GM23338 (cell line): Measurements from ENCODE around the gene MTHFD2L. TPM values are rescaled to one million over a fixed set of nuclear protein-coding genes. Genes with fewer than 3 reads are reported as not detected.

ENCODE experiments used
- ATAC-seq: fragments of 200-7000 bp; cut with Tn5 transposase; 3 replicates; pipeline ENCODE4 v1.9.1; 2020
- DNase-seq: peaks from one replicate; pipeline ENCODE4 v3.0.0-alpha.2; 2015; ENCODE audit warnings: low spot score
- H2AFZ ChIP-seq: fragments of 200-600 bp; sonication (generic); 2 replicates; pipeline ENCODE4 v1.8.0; 2016; ENCODE audit warnings: antibody characterized with exemption, mild to moderate bottlenecking, moderate library complexity
- H3F3A ChIP-seq: fragments of 200-600 bp; sonication (generic); replicated peaks from 2 replicates; pipeline ENCODE4 v1.8.0; 2017; ENCODE audit warnings: antibody characterized with exemption, mixed run types, low read depth
- H3K27ac ChIP-seq: fragments of 200-600 bp; sonication (generic); 2 replicates; pipeline ENCODE4 v1.6.1; 2016; ENCODE audit warnings: low read depth
- H3K27me3 ChIP-seq: fragments of 200-600 bp; sonication (generic); 2 replicates; pipeline ENCODE4 v1.8.0; 2016; ENCODE audit warnings: mild to moderate bottlenecking, mixed run types, moderate library complexity; ENCODE audit not compliant: insufficient read depth
- H3K36me3 ChIP-seq: fragments of 200-600 bp; sonication (generic); 2 replicates; pipeline ENCODE4 v1.8.0; 2016; ENCODE audit warnings: mild to moderate bottlenecking; ENCODE audit not compliant: insufficient read depth
- H3K4me1 ChIP-seq: fragments of 200-600 bp; sonication (generic); 2 replicates; pipeline ENCODE4 v1.8.0; 2016; ENCODE audit warnings: mild to moderate bottlenecking, moderate library complexity; ENCODE audit not compliant: insufficient read depth
- H3K4me2 ChIP-seq: fragments of 200-600 bp; sonication (generic); 2 replicates; pipeline ENCODE4 v1.7.1; 2017; ENCODE audit warnings: mixed run types
- H3K4me3 ChIP-seq: fragments of 200-600 bp; sonication (generic); 2 replicates; pipeline ENCODE4 v1.6.1; 2016; ENCODE audit warnings: mixed run types
- H3K79me2 ChIP-seq: fragments of 200-600 bp; sonication (generic); replicated peaks from 2 replicates; pipeline ENCODE4 v1.8.0; 2017; ENCODE audit warnings: mild to moderate bottlenecking; ENCODE audit not compliant: insufficient read depth
- H3K9me2 ChIP-seq: fragments of 200-600 bp; sonication (generic); 2 replicates; pipeline ENCODE4 v1.8.0; 2017; ENCODE audit not compliant: insufficient read depth
- H4K20me1 ChIP-seq: fragments of 200-600 bp; sonication (generic); replicated peaks from 2 replicates; pipeline ENCODE4 v1.8.0; 2017; ENCODE audit warnings: mild to moderate bottlenecking; ENCODE audit not compliant: insufficient read depth
- H3K27ac Mint-ChIP-seq: 2 replicates; pipeline ENCODE4 v1.8.0; 2020; ENCODE audit warnings: inconsistent platforms, mild to moderate bottlenecking, moderate library complexity, mixed read lengths
- H3K27me3 Mint-ChIP-seq: 3 replicates; pipeline ENCODE4 v1.8.0; 2022; ENCODE audit warnings: low read depth, mild to moderate bottlenecking, moderate library complexity, mixed read lengths, inconsistent platforms; ENCODE audit not compliant: insufficient read depth, poor library complexity
- H3K36me3 Mint-ChIP-seq: 3 replicates; pipeline ENCODE4 v1.8.0; 2021; ENCODE audit warnings: low read depth, mild to moderate bottlenecking, inconsistent platforms, moderate library complexity, mixed read lengths
- H3K4me1 Mint-ChIP-seq: 3 replicates; pipeline ENCODE4 v1.8.0; 2020; ENCODE audit warnings: mild to moderate bottlenecking, inconsistent platforms, mixed read lengths
- H3K4me3 Mint-ChIP-seq: 3 replicates; pipeline ENCODE4 v1.8.0; 2021; ENCODE audit warnings: moderate library complexity, mild to moderate bottlenecking, inconsistent platforms, mixed read lengths
- H3K9me3 Mint-ChIP-seq: 3 replicates; pipeline ENCODE4 v1.8.0; 2020; ENCODE audit warnings: moderate library complexity, mild to moderate bottlenecking, inconsistent platforms, mixed read lengths
- CREB1 ChIP-seq: fragments of 250-450 bp; sonication (Bioruptor Pico); IDR thresholded peaks from 2 replicates; pipeline ENCODE4 v1.5.0; 2020; ENCODE audit warnings: low read depth, mild to moderate bottlenecking, moderate library complexity
- CTCF ChIP-seq, 2 experiments: fragments of 200-600 bp in 1 of 2; sonication (generic) in 1 of 2; conservative IDR thresholded peaks; 2 replicates each; pipeline versions ENCODE4 v1.5.1 to v1.6.1; 2016 to 2017; ENCODE audit warnings: antibody characterized with exemption in 2 of 2, low read depth in 2 of 2, mild to moderate bottlenecking in 2 of 2, moderate library complexity in 1 of 2
- ETS1 ChIP-seq: IDR thresholded peaks from 2 replicates; pipeline ENCODE4 v1.6.1; 2016; ENCODE audit warnings: antibody characterized with exemption
- EZH2 ChIP-seq: fragments of 200-600 bp; sonication (generic); IDR thresholded peaks from one replicate; pipeline ENCODE4 v1.8.0; 2017; ENCODE audit warnings: antibody characterized with exemption, mild to moderate bottlenecking, low read depth; ENCODE audit not compliant: unreplicated experiment
- EZH2phosphoT487 ChIP-seq: fragments of 200-600 bp; sonication (generic); IDR thresholded peaks from one replicate; pipeline ENCODE4 v1.8.1; 2018; ENCODE audit warnings: antibody characterized with exemption; ENCODE audit not compliant: unreplicated experiment
- JUNB ChIP-seq: IDR thresholded peaks from one replicate; pipeline ENCODE4 v1.6.1; 2016; ENCODE audit warnings: antibody characterized with exemption; ENCODE audit not compliant: unreplicated experiment
- NANOG ChIP-seq: IDR thresholded peaks from 2 replicates; pipeline ENCODE4 v1.6.1; 2016; ENCODE audit warnings: antibody characterized with exemption, borderline replicate concordance
- POLR2AphosphoS5 ChIP-seq: IDR thresholded peaks from 2 replicates; pipeline ENCODE4 v1.6.1; 2016; ENCODE audit warnings: antibody characterized with exemption, low read depth
- REST ChIP-seq: IDR thresholded peaks from one replicate; pipeline ENCODE4 v1.6.1; 2018; ENCODE audit warnings: antibody characterized with exemption; ENCODE audit not compliant: unreplicated experiment
- STAT1 ChIP-seq: IDR thresholded peaks from one replicate; pipeline ENCODE4 v1.6.1; 2016; ENCODE audit warnings: antibody characterized with exemption; ENCODE audit not compliant: unreplicated experiment
- ZNF114 ChIP-seq: fragments of 250-450 bp; sonication (Bioruptor Pico); IDR thresholded peaks from 2 replicates; pipeline ENCODE4 v1.5.0; 2020; ENCODE audit warnings: mild to moderate bottlenecking, moderate library complexity
- ZNF331 ChIP-seq: fragments of 250-450 bp; sonication (Bioruptor Pico); IDR thresholded peaks from 2 replicates; pipeline ENCODE4 v1.5.0; 2020; ENCODE audit warnings: low read depth, mild to moderate bottlenecking, moderate library complexity
- ZNF462 ChIP-seq: fragments of 250-450 bp; sonication (Bioruptor Pico); IDR thresholded peaks from 2 replicates; pipeline ENCODE4 v1.5.0; 2020; ENCODE audit warnings: mild to moderate bottlenecking, moderate library complexity
- polyA plus RNA-seq: library from polyadenylated mRNA; unstranded; fragments of >200 nt; fragmentation: Nextera tagmentation; extraction: Ambion mirVana; gene quantifications from 2 replicates; pipeline ENCODE4 v1.2.1, GENCODE V29; 2016
- total RNA-seq: library from RNA; depleted of rRNA; stranded (reverse); fragments of >200 nt; shearing (Covaris generic); gene quantifications from 2 replicates; pipeline ENCODE4 v1.2.3, GENCODE V29; 2014

Gene MTHFD2L
- total and polyA plus RNA-seq, 2 experiments from 2014 or later, result 24.4 to 35.7 TPM

GRCh38 chr4:74331252-74331651 is 173.3 kb downstream of the MTHFD2L start (continued):
- TF ChIP-seq ETS1 (no peak), ZNF331 (CRISPR knock-in tag) (no peak), NANOG (no peak), STAT1 (no peak)

GRCh38 chr4:74331944-74332343 is 174.0 kb downstream of the MTHFD2L start:
- Histone ChIP-seq H4K20me1 (no peaks in the 10 kb centered on the region), H3K4me1 (0 out of 2 replicates have a peak, but pooled peaks cover 3% of the 10 kb centered on the region), H3K4me3 (no peak overlapping the region), H3K79me2 (no peaks in the 10 kb centered on the region), H3K9me2 (peaks cover 7% of the 10 kb centered on the region), H2AFZ (no peak overlapping the region), H3K27me3 (no peaks in the 10 kb centered on the region), H3K4me2 (no peak overlapping the region), H3K36me3 (no peaks in the 10 kb centered on the region), H3K27ac (no peak overlapping the region), H3F3A (no peaks in the 10 kb centered on the region)
- no peak for ATAC-seq
- Mint-ChIP-seq H3K27me3 (no peaks in the 10 kb centered on the region), H3K4me3 (no peak overlapping the region), H3K4me1 (peaks cover 5% of the 10 kb centered on the region; the same call in 1 of the 3 replicates), H3K27ac (no peak overlapping the region), H3K9me3 (peaks cover 5% of the 10 kb centered on the region; the same call in 2 of the 3 replicates), H3K36me3 (peaks cover 6% of the 10 kb centered on the region; the same call in 1 of the 3 replicates)
- TF ChIP-seq JUNB (no peak), REST (no peak), STAT1 (no peak), POLR2AphosphoS5 (no peak), EZH2phosphoT487 (no peak), ZNF331 (CRISPR knock-in tag) (no peak), ZNF114 (CRISPR knock-in tag) (no peak), EZH2 (no peak), CTCF (conservative IDR thresholded peaks at IDR 0.05; ENCODE audit: low read depth in 2 of 2) (no peak), ZNF462 (no peak), CREB1 (CRISPR knock-in tag) (no peak)
- no peak for DNase-seq
